Lung microvascular endothelial cell (primary cell): ENCODE data around the gene DIS3L2. TPM values are rescaled to one million over a fixed set of nuclear protein-coding genes. Genes with fewer than 3 reads are reported as not detected.
"Not testable (repeated sequence)": the region's sequence is repeated elsewhere in the genome, so short reads cannot be mapped to it uniquely, and the experiment has no call there.

Experiments
- DNase-seq, 2 donors: peaks; one replicate each; pipeline versions ENCODE4 v3.0.0 to v3.0.0-alpha.2; 2010; ENCODE audit warnings: low read depth in 2 of 2
- total RNA-seq: library from RNA; depleted of rRNA; stranded (reverse); fragments of >200 nt; gene quantifications from 2 replicates; pipeline ENCODE4 v1.2.1, GENCODE V29; 2014

DIS3L2 gene
- total RNA-seq, 1 donor from 2014 or later = 14.1 TPM

- peak; percentile 32 to 87 for DNase-seq
Measured at GRCh38 chr2:232170396-232170795, 208.9 kb downstream of the DIS3L2 start.

GRCh38 chr2:232174662-232175061, 213.1 kb downstream of the DIS3L2 start:
- DNase-seq = peak; percentile 64 to 65

GRCh38 chr2:232176587-232176986, 215.1 kb downstream of the DIS3L2 start:
- not testable (repeated sequence) for DNase-seq

GRCh38 chr2:232183279-232183678, 221.8 kb downstream of the DIS3L2 start:
- DNase-seq = no peak

GRCh38 chr2:232184346-232184745, 222.8 kb downstream of the DIS3L2 start:
- DNase-seq = no peak

GRCh38 chr2:232190796-232191195, 229.3 kb downstream of the DIS3L2 start:
- DNase-seq = no peak

GRCh38 chr2:232195487-232195886, 234.0 kb downstream of the DIS3L2 start:
- no peak for DNase-seq

- no peak for DNase-seq
Measured at GRCh38 chr2:232196802-232197201, 235.3 kb downstream of the DIS3L2 start.

- DNase-seq = no peak
Measured at GRCh38 chr2:232200195-232200594, 238.7 kb downstream of the DIS3L2 start.

GRCh38 chr2:232203166-232203891, 241.8 kb downstream of the DIS3L2 start:
- DNase-seq = no peak

GRCh38 chr2:232203936-232204335, 242.4 kb downstream of the DIS3L2 start:
- DNase-seq = no peak

- DNase-seq = peak in 1 of 2 donors; percentile 8
Measured at GRCh38 chr2:232204457-232204931, 243.0 kb downstream of the DIS3L2 start.

GRCh38 chr2:232207174-232207573, 245.7 kb downstream of the DIS3L2 start:
- peak in 1 of 2 donors; percentile 24 for DNase-seq

- no peak for DNase-seq
Measured at GRCh38 chr2:232210306-232210705, 248.8 kb downstream of the DIS3L2 start.

GRCh38 chr2:232211743-232212686, 250.5 kb downstream of the DIS3L2 start:
- DNase-seq = no peak

- DNase-seq = no peak
Measured at GRCh38 chr2:232213176-232213575, 251.7 kb downstream of the DIS3L2 start.

- DNase-seq = no peak
Measured at GRCh38 chr2:232214053-232214452, 252.5 kb downstream of the DIS3L2 start.

- DNase-seq = no peak
Measured at GRCh38 chr2:232216028-232216427, 254.5 kb downstream of the DIS3L2 start.

GRCh38 chr2:232218778-232219495, 257.4 kb downstream of the DIS3L2 start:
- DNase-seq = no peak

GRCh38 chr2:232219496-232219870, 258.0 kb downstream of the DIS3L2 start:
- peak in 1 of 2 donors; percentile 27 for DNase-seq

- DNase-seq = no peak
Measured at GRCh38 chr2:232219932-232220331, 258.4 kb downstream of the DIS3L2 start.

- DNase-seq = no peak
Measured at GRCh38 chr2:232225429-232225828, 263.9 kb downstream of the DIS3L2 start.
